ENCODE data around the gene FAM168A. TPM values are rescaled to one million over a fixed set of nuclear protein-coding genes. Genes with fewer than 3 reads are reported as not detected.
A peak's percentile ranks its signal among the peaks of the same experiment; 100 is the strongest.

The FAM168A gene
- total and polyA plus RNA-seq, 4 donors = 4.8 to 14.6 (median 9.1) TPM

DNA sequence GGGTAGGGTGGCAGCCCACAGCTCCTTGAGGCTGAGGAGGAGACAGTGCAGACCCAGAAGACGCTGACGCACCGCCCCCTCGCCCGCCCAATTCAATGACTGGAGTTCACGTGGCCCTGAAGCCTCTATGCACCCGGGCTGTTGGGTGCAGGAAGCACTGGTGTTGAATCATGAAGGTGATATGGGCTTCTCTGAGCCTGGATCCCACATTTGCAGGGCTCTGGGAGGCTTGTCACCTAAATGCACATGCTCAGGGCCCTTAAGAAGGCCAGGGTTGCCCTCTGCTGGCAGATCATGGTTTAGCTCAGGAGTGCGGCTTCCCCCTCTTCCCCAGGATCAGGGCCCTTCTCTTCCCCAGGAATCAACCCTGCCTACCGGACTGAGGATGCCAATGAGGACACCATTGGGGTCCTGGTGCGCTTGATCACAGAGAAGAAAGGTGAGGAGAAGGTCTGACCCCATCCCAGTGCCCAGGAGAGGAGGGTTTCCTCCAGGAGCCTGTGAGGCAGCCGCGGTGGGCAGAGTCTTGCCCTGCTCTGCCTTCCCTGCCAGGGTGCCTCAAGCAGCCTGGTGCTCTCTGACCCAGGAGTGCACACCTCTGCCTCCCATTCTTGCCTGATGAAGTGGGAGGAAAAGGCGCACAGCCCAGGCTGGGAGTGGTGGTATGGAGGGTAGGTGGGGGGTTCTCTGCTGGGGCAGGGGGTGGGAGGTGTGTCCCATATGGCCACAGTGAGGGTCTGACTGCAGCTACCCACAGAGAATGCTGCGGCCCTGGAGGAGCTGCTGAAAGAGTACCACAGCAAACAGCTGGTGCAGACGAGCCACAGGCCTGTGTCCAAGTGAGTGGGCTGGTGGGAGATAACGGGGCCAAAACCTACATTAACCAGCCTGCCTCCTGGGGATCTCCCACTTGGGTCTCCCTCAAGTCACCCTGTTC is 204.2 kb downstream of the FAM168A start:
- no peak overlapping the region for H3K9ac ChIP-seq (ENCODE audit: low read depth in 1 of 2, low read length in 2 of 2)
- TF ChIP-seq YY1 (IDR thresholded peaks at IDR 0.05) (no peak), FOXA1 (IDR thresholded peaks at IDR 0.05) (no peak), SP1 (IDR thresholded peaks at IDR 0.05) (no peak), RAD21 (IDR thresholded peaks at IDR 0.05) (peak; percentile 92 to 96)
- TF ChIP-seq, protein P1, sequence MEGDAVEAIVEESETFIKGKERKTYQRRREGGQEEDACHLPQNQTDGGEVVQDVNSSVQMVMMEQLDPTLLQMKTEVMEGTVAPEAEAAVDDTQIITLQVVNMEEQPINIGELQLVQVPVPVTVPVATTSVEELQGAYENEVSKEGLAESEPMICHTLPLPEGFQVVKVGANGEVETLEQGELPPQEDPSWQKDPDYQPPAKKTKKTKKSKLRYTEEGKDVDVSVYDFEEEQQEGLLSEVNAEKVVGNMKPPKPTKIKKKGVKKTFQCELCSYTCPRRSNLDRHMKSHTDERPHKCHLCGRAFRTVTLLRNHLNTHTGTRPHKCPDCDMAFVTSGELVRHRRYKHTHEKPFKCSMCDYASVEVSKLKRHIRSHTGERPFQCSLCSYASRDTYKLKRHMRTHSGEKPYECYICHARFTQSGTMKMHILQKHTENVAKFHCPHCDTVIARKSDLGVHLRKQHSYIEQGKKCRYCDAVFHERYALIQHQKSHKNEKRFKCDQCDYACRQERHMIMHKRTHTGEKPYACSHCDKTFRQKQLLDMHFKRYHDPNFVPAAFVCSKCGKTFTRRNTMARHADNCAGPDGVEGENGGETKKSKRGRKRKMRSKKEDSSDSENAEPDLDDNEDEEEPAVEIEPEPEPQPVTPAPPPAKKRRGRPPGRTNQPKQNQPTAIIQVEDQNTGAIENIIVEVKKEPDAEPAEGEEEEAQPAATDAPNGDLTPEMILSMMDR (IDR thresholded peaks at IDR 0.05; ENCODE audit: low read depth, low read length, missing input control) = peak; percentile 84
- no peak overlapping the region for H3K4me3 ChIP-seq (ENCODE audit: low read depth in 1 of 3, low read length in 3 of 3)
- no peaks in the 10 kb centered on the region for H3K4me1 ChIP-seq (ENCODE audit: control insufficient read depth in 4 of 4, insufficient read depth in 4 of 4, low read length in 3 of 4)
- WGBS = 82% methylated on average over 16 of the region's 16 CpGs
- no peak overlapping the region for H3K27ac ChIP-seq (ENCODE audit: low read depth in 1 of 2, low read length in 2 of 2)
- peak; percentile 80 for DNase-seq (ENCODE audit: low spot score)
- H3K27me3 ChIP-seq (ENCODE audit: control insufficient read depth in 4 of 4, insufficient read depth in 4 of 4, low read length in 3 of 4) = no peaks in the 10 kb centered on the region
- H3K9me3 ChIP-seq (ENCODE audit: control insufficient read depth in 4 of 4, low read length in 3 of 4) = no peaks in the 10 kb centered on the region
- H3K36me3 ChIP-seq (ENCODE audit: control insufficient read depth in 4 of 4, insufficient read depth in 3 of 4, low read depth in 1 of 4, low read length in 3 of 4) = no peaks in the 10 kb centered on the region

DNA sequence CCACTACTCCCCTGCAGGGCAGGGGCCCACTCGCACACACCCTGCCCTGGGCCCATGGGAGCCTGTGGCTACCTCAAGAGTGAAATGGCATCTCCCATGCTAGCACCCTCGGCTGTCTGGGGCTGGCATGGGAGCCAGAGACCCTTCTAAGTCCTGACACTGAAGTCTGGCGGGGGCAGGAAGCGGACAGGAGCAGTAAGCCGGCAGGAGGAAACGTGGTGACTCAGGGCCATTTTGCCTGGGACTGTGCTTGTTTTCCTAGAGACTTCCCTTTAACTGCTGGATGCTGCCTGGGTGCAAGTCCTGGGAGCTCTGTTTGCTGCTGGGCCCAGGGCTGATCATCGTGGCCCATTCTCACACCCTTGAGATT is 204.9 kb downstream of the FAM168A start:
- H3K36me3 ChIP-seq (ENCODE audit: control insufficient read depth in 4 of 4, insufficient read depth in 3 of 4, low read depth in 1 of 4, low read length in 3 of 4) = no peaks in the 10 kb centered on the region
- DNase-seq (ENCODE audit: low spot score) = no peak
- H3K4me1 ChIP-seq (ENCODE audit: control insufficient read depth in 4 of 4, insufficient read depth in 4 of 4, low read length in 3 of 4) = peaks cover 0 to 3% (median 0%) of the 10 kb centered on the region in 4 donors
- WGBS = 88% methylated on average over 7 of the region's 7 CpGs
- H3K9ac ChIP-seq (ENCODE audit: low read depth in 1 of 2, low read length in 2 of 2) = no peak overlapping the region
- no peak overlapping the region for H3K4me3 ChIP-seq (ENCODE audit: low read depth in 1 of 3, low read length in 3 of 3)
- no peaks in the 10 kb centered on the region for H3K27me3 ChIP-seq (ENCODE audit: control insufficient read depth in 4 of 4, insufficient read depth in 4 of 4, low read length in 3 of 4)
- H3K9me3 ChIP-seq (ENCODE audit: control insufficient read depth in 4 of 4, low read length in 3 of 4) = no peaks in the 10 kb centered on the region
- TF ChIP-seq NR2F2 (IDR thresholded peaks at IDR 0.05) (no peak), GABPA (IDR thresholded peaks at IDR 0.05 in 1 of 2, conservative IDR thresholded peaks at IDR 0.05 in 1 of 2) (no peak), TAF1 (conservative IDR thresholded peaks at IDR 0.05) (no peak), SP1 (IDR thresholded peaks at IDR 0.05) (no peak), RAD21 (IDR thresholded peaks at IDR 0.05) (no peak), EGR1 (IDR thresholded peaks at IDR 0.05; ENCODE audit: low read depth in 2 of 2) (no peak), RXRA (IDR thresholded peaks at IDR 0.05) (no peak), JUND (IDR thresholded peaks at IDR 0.05) (no peak)
- TF ChIP-seq, protein P2, sequence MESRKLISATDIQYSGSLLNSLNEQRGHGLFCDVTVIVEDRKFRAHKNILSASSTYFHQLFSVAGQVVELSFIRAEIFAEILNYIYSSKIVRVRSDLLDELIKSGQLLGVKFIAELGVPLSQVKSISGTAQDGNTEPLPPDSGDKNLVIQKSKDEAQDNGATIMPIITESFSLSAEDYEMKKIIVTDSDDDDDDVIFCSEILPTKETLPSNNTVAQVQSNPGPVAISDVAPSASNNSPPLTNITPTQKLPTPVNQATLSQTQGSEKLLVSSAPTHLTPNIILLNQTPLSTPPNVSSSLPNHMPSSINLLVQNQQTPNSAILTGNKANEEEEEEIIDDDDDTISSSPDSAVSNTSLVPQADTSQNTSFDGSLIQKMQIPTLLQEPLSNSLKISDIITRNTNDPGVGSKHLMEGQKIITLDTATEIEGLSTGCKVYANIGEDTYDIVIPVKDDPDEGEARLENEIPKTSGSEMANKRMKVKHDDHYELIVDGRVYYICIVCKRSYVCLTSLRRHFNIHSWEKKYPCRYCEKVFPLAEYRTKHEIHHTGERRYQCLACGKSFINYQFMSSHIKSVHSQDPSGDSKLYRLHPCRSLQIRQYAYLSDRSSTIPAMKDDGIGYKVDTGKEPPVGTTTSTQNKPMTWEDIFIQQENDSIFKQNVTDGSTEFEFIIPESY (IDR thresholded peaks at IDR 0.05) = no peak
- TF ChIP-seq, protein P3, sequence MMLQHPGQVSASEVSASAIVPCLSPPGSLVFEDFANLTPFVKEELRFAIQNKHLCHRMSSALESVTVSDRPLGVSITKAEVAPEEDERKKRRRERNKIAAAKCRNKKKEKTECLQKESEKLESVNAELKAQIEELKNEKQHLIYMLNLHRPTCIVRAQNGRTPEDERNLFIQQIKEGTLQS (IDR thresholded peaks at IDR 0.05) = no peak
- H3K27ac ChIP-seq (ENCODE audit: low read depth in 1 of 2, low read length in 2 of 2) = no peak overlapping the region

Measured in liver (tissue), 9 donors.